ENCODE measurements around the gene CNPY3.

DNA sequence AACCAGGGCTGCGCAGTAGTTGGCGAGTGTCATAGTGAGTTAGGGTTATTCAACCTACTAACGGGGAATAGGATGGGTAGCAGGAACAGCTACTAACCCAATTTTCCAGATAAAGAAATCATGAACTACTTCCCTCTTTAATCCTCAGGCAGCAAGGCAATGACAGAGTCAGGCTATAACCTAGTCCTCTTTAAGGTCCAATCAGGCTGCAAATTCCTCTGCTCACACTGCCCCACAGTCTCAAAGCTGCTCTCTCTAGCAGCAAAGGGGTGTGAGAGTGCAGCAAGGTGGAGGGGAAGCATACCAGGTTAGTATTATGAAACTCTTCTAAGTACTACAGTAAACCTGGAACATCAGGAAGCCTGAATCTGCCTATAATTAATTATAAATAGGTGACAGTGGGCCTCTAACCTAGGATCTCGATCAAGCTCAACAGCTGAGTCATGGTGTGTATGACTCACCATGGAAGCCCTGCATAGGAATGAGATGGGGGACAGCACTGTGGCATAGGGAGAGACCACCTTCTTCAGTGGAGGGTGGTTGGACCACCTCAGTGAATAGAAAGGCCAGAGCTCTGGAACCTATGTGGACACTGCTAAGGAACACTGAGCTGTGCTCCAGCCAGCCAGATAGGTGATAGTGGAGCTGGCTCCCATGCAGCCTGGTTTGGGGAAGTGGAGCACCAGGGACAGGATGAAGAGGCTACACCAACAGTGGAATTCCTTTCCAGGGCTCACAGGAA is 41.8 kb downstream of the CNPY3 start:
- no peak for TF ChIP-seq CTCF (IDR thresholded peaks at IDR 0.05; ENCODE audit: borderline replicate concordance, extremely low read depth, low read length, poor library complexity, severe bottlenecking)
- no peak for TF ChIP-seq EZH2 (IDR thresholded peaks at IDR 0.05; ENCODE audit: borderline replicate concordance, low read depth, low read length, severe bottlenecking)
